ENCODE results near the gene SLC22A15. TPM values are rescaled to one million over a fixed set of nuclear protein-coding genes. Genes with fewer than 3 reads are reported as not detected.

The SLC22A15 gene
- polyA plus RNA-seq, 4 donors, result 4.6 to 6.4 (median 5.7) TPM

DNA sequence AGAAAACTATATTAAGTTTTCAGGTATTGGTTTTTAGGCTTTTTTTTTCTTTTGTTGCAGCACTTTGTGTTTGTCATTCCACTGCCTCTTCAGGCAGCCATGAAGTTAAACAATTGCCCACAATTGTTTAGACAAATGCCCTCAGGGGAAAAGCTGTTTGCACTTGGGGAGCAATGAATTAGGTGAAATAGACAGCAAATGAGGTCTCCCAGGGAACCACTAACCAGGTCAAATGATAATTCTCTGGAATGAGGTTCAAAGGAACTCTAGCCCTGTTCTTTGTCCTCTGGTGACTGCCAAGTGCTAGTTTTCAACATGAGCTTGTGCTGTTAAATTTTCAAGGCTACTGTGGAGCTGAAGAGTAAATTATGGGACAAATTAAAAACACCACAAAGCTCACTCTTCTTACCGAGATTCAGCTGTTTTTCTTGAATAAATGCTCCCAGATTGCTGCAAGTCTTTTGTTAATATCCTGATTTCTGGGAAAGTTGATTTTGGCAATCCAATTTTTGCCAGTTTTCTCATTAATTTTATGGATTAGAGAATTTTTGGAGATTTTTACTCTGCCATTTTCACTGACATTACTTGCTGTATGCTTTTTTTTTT is 119.8 kb downstream of the SLC22A15 start:
- no peak for DNase-seq (ENCODE audit: low read depth in 4 of 4, low spot score in 3 of 4)

DNA sequence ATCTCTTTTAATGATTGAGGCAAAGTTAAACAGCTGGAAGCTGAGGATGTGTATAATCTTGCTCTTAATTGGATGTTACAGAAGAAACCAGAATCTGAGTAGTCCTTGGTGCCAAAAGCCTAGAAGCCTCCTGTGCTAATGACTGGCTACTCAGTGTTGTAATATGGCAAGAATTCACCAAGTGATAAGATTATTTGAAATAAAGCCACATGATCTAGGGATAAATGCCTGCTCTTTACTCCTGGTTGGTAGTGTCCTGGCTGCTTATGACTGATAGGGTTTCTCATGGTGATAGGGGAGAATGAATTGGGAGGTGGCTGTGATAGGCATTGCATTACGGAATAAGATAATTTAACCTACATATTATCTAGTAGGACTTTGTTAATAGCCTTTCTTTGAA is 121.3 kb downstream of the SLC22A15 start:
- no peak for DNase-seq (ENCODE audit: low read depth in 4 of 4, low spot score in 3 of 4)

DNA sequence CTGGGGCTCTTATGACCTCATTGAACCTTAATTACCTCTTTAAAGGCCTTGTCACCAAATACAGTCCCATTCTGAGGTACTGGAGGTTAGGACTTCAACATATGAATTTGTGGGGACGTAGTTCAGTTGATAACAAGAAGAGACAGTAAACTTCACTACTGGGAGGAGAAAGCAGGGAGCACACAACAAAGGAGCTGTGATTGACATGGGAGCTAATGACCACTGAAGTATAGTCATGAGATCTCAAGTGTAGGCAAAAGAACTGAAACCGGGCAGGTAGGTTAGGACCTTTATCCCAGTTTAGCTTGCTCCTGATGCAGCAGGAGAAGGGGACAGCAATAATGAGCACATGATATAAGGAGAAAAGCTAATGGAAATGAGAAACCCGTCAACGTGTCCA is 123.1 kb downstream of the SLC22A15 start:
- no peak for DNase-seq (ENCODE audit: low read depth in 4 of 4, low spot score in 3 of 4)

DNA sequence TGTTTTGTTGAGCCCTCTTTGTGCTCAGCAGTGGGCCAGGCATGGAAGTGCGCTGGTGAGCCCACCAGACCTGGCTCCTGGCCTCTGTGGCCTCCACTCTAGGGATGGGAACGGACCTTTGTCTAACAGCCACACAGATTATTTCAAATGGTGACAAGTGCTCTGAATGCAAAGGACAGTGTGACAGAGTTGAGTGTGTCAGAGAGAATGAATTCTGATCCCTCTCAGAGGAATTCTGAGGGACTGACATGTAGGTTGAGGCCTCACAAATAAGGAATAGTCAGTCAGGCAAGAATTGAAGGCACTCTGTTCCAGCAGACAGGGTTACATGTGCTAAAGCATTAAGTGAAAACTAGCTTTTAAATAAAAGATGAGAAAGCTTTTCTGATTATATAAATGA is 123.6 kb downstream of the SLC22A15 start:
- no peak for DNase-seq (ENCODE audit: low read depth in 4 of 4, low spot score in 3 of 4)

DNA sequence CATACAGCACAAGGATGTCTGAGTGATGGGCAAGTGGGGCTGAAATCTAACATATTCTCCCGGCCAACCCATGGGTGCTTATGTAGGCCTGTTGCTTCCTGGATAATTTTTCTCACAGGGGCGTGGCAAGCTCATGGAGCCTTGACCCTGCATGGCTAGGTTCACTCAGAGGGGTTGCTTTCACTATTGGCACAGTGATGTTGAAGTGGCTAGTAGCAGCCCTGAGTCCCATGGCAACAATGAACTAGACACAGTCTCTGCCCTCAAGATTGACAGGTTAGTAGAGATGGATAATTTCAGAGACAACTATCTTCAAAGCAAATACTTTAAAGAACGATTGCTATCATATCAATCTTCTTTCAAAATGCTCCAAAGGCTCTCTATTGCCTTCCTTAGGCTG is 128.4 kb downstream of the SLC22A15 start:
- DNase-seq (ENCODE audit: low read depth in 4 of 4, low spot score in 3 of 4), result no peak

DNA sequence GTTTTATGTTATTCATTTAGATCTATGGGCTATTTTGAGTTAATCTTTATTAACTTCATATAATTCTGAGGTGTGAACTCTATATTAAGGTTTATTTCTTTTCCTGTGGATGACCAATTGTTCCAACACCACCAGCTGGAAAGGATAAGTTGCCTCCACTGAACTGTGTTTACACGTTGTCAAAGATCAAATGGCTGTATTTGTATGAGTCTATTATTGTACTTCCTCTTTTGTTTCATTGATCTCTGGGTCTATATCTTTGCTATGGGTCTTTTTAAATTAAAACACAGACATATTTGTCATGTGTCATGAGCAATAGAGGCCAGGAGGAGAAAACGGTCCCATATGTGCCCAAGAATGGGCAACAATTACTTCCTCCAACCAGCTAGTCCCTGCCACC is 129.7 kb downstream of the SLC22A15 start:
- no peak for DNase-seq (ENCODE audit: low read depth in 4 of 4, low spot score in 3 of 4)

DNA sequence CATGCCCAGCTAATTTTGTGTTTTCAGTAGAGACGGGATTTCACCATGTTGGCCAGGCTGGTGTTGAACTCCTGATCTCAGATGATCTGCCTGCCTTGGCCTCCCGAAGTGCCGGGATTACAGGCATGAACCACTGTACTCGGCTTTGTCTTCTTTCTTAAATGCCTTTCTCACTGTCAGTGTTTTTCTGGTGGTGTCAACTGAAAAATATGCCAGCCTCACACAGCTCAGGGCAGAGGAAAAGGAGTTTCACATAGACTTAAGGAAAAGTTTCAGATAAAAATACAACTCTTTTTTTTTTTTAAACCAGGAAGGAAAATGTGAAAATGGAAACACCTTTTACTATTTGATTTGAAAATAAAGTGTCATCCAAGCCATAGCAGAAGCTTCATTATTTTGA is 130.3 kb downstream of the SLC22A15 start:
- DNase-seq (ENCODE audit: low read depth in 4 of 4, low spot score in 3 of 4), result no peak

DNA sequence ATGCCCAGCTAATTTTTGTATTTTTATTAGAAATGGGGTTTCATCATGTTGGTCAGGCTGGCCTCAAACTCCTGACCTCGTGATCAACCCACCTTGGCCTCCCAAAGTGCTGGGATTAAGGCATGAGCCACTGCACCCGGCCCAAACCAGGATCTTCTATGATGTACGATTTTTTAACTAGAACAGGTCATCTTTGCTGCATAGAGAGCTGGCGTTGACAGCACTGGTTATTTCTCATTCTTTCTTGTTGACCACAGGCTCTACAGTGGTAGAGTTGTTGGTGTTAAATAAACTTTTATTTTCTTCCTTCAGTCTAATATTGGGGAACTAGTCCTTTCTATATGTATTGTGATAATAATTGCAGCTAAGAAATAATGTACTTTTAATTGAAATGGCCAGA is 131.1 kb downstream of the SLC22A15 start:
- no peak for DNase-seq (ENCODE audit: low read depth in 4 of 4, low spot score in 3 of 4)

DNA sequence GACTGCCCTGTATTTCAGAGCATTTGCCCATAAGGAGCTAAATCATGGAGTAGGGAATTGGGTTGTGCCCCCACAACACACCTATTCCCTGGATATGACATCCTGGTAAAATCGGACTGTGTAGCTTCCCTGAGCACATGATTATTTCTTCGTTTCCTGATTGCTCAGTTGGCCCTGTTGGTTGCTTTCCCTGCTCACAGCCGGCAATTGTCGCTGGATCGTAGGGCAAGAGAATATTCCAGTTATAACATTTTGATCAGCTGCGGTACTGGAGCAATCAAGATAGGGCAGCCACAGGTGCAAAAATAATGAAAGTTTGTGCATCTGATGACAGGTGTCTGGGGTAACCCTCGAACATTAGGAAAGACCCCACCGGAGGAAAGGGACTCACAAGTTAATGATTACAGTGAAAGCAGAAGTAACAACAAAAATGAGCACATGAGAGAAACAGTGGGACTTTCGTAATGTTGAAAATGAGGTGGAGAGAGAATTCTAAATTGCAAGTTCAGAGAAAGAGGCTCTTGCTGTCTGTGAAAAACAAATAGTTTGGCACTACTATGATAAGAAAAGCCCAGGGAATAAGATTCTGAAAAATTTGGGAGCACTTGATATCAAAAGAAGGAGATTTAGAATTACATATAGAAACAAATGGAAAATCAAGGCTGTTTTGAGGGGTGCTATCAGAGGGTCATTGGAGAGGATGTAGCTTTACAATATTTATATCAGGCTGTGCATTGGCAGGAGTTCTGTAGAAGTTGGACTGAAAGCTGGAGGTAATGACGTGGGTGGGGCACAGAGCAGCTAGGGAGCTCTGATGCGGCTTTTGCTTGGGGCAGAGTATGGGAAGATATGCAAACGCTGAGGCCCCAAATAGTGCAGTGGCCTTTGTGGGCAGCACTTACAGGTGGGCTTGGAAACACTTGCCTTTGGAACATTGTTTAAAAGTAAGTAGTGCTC is 134.5 kb downstream of the SLC22A15 start, which contains the start of gene MAB21L3:
MAB21L3 (plus strand) TSS at position 833 of the 957 bp plus-strand sequence. CDS start 1,217 bp downstream, outside the sequence.
- no peak for DNase-seq (ENCODE audit: low read depth in 4 of 4, low spot score in 3 of 4)

DNA sequence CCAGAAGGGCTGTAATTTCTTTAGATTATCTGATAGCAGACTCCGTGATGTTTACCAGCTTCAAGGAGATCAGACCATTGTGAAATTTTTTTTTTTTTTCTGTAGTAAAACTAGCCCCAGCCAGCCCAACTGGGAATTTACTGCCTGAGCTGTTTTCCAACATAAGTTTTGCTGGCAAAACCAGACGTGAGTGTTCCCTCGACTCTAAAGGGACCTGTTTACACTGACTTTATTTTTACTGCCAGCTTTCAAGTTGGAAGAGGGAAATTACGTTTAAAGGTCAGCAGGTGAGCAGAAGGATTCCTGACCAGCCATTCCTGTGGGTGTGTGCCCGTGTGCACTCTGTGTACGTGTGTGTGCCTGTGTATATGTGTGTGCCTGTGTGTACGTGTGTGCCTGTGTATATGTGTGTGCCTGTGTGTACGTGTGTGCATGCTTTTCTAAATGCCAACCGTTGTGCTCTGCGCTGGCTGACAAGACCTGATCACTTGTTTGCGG is 135.3 kb downstream of the SLC22A15 start:
- no peak for DNase-seq (ENCODE audit: low read depth in 4 of 4, low spot score in 3 of 4)

DNA sequence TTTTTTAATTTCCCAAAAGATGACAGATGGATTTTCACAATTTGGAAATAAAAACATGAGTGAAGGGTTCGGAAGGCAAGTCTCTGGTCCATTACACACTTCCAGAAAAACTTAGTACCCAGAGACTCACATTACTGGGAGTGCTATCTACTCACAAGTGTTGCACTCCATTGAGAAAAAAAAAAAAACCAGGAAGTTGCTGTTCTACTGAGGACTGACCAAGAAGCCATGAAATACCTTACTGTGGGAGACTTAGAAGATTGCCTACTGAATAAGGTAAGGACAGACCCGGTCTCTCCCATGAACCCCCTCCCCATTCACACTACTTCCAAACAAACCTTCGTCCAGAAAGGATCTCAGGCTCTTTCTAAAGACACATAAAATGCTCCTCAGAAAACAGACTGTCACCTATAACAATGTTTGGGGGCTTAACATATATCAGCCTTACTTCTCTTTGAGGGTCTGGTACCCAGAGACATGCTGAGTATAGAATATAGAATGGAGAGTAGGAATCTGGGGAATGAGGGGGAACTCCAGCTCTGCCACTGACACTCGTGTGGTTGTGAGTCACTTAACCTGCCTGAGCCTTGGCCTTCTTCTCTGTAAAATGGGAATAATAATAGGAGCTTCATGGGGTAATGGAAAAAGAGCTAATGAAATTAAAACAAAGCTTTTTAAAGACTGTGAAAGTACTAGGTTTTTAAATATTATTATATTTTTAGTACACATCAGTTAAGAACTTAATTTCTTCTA is 136.3 kb downstream of the SLC22A15 start:
- no peak for DNase-seq (ENCODE audit: low read depth in 4 of 4, low spot score in 3 of 4)

DNA sequence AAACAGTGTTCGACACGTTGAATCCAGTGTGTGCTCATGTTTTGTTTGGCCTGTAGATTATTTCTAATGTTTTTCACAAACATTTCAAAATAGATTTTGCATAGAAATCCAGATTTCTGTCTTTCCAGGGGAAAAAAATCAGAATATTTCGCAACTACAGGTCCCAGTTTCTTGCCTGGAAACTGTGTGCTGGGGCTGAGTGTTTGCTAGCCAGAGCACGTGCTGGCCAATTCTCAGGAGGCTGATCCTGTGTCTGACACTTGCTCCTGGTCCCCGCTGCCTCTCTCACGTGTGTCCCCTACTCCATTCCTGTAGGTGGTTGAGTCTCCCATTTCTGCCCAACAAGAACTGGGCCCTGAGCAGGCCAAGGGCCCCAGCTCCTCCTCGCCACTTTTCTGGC is 137.3 kb downstream of the SLC22A15 start:
- DNase-seq (ENCODE audit: low read depth in 4 of 4, low spot score in 3 of 4), result no peak

DNA sequence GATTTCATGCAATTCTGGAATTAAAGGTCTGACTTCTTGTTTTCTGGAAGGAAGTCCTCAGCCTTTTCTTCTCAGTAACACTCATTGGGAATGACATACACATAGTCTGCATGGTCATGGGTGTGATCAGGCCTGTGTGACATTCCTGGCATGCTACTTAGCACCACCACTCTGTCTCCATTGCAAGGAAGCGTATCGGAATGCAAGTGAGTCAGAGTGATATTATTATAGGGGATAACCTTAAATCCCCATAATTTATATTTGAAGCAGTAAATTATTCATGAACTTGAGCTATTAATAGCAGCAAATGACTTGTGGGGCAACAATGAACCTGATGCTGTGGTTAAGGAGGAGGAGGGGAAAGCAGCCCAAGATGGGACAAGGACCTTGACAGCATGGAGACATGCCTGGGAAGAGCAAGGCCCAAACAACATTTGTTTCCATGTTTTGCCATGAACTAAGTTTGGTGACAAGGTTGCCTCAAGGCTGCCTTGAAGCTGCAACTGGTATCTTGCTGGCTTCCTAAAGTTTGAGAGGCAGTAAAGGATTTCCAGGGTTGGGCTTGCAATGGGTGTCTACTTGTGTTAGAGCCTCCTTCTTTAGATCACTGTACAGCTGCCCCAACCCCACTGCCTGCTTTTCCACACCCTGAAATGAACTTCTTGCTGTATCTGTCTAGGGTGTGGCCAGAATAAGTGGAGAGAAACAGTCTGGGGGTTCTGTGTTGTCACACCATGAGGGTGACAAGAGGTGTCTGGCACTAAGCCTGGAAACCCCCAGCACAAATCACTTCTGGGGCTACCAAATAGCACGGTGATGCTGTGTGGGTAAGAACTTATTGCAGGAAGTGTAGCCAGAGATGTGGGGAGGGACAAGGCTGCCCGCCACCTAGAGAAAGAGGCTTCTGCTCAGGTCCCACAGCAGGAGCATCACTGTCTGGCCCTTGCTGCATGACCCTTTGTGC is 139.4 kb downstream of the SLC22A15 start:
- DNase-seq (ENCODE audit: low read depth in 4 of 4, low spot score in 3 of 4), result no peak

DNA sequence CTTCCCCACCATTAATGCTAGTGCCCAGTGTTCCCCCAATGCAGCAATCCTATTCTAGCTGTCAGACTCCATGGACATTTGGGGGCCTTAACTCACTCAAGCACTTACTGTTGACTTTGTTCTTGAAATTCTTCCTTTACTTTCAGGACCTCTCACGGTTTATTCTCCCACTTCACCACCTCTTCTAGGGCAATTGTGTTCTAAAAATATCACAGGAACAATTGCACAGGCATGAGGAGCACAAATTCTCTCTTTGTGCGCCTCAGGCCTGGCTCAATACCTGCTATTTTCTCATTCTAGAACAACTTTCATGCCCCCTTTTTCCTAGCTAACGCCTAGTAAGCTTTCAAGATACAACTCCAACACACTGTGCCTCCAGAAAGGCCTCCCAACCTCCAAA is 142.2 kb downstream of the SLC22A15 start:
- no peak for DNase-seq (ENCODE audit: low read depth in 4 of 4, low spot score in 3 of 4)

Other genes with a start within 250 kb of the SLC22A15 start
- 1 to 10 TPM in 2 of 4 donors, under 1 TPM in 2; 0.36 to 1.3 (median 1.0) TPM for gene CASQ2, start 207.8 kb upstream of the SLC22A15 start, polyA plus RNA-seq (ENCODE audit: insufficient read length in 4 of 4)
- gene NHLH2, start 135.4 kb upstream of the SLC22A15 start, polyA plus RNA-seq (ENCODE audit: insufficient read length in 4 of 4), result under 1 TPM in 1 of 4 donors, not detected in 3; 0.01 TPM
- 1 to 10 TPM in 1 of 4 donors, under 1 TPM in 3; 0.71 to 1.1 (median 0.80) TPM for gene MAB21L3, start 134.9 kb downstream of the SLC22A15 start, polyA plus RNA-seq (ENCODE audit: insufficient read length in 4 of 4)